GM18907 (cell line): ENCODE data around the gene AOX1.
"Not testable (repeated sequence)": the region's sequence is repeated elsewhere in the genome, so short reads cannot be mapped to it uniquely, and the experiment has no call there.

Experiments
- ATAC-seq: cut with Tn5 transposase; IDR thresholded peaks from one replicate; pipeline ENCODE4 v1.9.1; 2021; ENCODE audit warnings: mild to moderate bottlenecking, moderate library complexity; ENCODE audit not compliant: unreplicated experiment

Gene AOX1

GRCh38 chr2:200585730-200586643 is at the start of gene AOX1:
TSS of gene AOX1 (plus strand) at chr2:200586014. CDS start at chr2:200586109, 95 bp downstream.
- ATAC-seq, result peak; percentile 52

GRCh38 chr2:200538139-200538538 is 47.7 kb upstream of the AOX1 start:
- no peak for ATAC-seq

GRCh38 chr2:200540793-200541192 is 45.0 kb upstream of the AOX1 start:
- ATAC-seq, result no peak

GRCh38 chr2:200566596-200566995 is 19.2 kb upstream of the AOX1 start:
- not testable (repeated sequence) for ATAC-seq

- no peak for ATAC-seq
Measured at GRCh38 chr2:200567932-200568331, 17.9 kb upstream of the AOX1 start.

GRCh38 chr2:200575957-200576356 is 9.9 kb upstream of the AOX1 start:
- no peak for ATAC-seq

GRCh38 chr2:200577027-200577426 is 8.8 kb upstream of the AOX1 start:
- ATAC-seq, result no peak

- ATAC-seq, result no peak
Measured at GRCh38 chr2:200578778-200579177, 7.0 kb upstream of the AOX1 start.

- no peak for ATAC-seq
Measured at GRCh38 chr2:200584639-200585038, 1.2 kb upstream of the AOX1 start.

- ATAC-seq, result no peak
Measured at GRCh38 chr2:200585340-200585729, 479 bp upstream of the AOX1 start.

GRCh38 chr2:200586644-200586975 is 796 bp downstream of the AOX1 start:
- no peak for ATAC-seq

- ATAC-seq, result no peak
Measured at GRCh38 chr2:200587007-200587616, 1.3 kb downstream of the AOX1 start.

GRCh38 chr2:200588076-200588678 is 2.4 kb downstream of the AOX1 start:
- no peak for ATAC-seq

GRCh38 chr2:200590090-200590489 is 4.3 kb downstream of the AOX1 start:
- no peak for ATAC-seq

- ATAC-seq, result no peak
Measured at GRCh38 chr2:200591308-200591707, 5.5 kb downstream of the AOX1 start.

GRCh38 chr2:200592406-200593075 is 6.7 kb downstream of the AOX1 start:
- no peak for ATAC-seq

GRCh38 chr2:200593905-200594304 is 8.1 kb downstream of the AOX1 start:
- ATAC-seq, result no peak

- no peak for ATAC-seq
Measured at GRCh38 chr2:200595913-200596312, 10.1 kb downstream of the AOX1 start.

- ATAC-seq, result no peak
Measured at GRCh38 chr2:200596774-200597570, 11.2 kb downstream of the AOX1 start.

GRCh38 chr2:200599206-200599605 is 13.4 kb downstream of the AOX1 start:
- no peak for ATAC-seq
